ENCODE data around the gene METRN. TPM values are rescaled to one million over a fixed set of nuclear protein-coding genes. Genes with fewer than 3 reads are reported as not detected.
"Not testable (repeated sequence)": the region's sequence is repeated elsewhere in the genome, so short reads cannot be mapped to it uniquely, and the experiment has no call there.

Gene METRN
- total and polyA plus RNA-seq, 2 donors (not counting 1 experiment from before 2014, with no cell fraction given), result 6.9 to 10.4 TPM

DNA sequence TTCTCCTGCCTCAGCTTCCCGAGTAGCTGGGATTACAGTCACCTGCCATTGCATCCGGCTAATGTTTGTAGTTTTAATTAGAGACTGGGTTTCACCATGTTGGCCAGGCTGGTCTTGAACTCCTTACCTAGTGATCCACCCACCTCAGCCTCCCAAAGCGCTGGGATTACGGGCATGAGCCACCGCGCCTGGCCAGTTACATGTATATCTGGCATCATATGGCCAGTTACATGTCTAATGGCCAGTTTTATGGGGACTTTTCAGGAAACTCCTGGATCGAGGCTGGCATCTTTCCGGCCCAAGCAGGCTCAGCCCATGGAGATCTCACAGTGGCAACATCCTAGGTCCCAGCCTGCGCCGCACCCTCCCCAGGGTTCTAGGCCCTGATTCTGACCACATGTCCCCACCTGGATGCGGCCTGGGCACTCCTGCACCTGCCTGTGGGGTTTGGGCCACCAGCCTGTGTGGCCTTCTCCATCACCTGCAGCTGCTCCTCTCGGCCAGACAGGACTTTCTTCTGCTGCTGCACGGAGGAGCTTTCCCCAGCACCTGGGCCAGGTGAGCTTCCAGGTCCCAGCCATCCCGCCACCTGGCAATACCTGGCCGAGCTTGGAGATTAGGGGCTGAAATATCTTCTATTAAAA, 27.2 kb downstream of the METRN start:
- ATAC-seq (ENCODE audit: low read depth) (no peak), DNase-seq (no peak)
- ChIA-PET POLR2A (interaction anchor here (1.1 to 2.0 kb wide), 2 partner anchors 9 to 14 kb away, joined by 3 to 11 read pairs; no protein-coding TSS in a partner anchor), CTCF (interaction anchor here (0.6 to 5.9 kb wide), 5 partner anchors 12 to 45 kb away, joined by 3 to 31 read pairs (median 9); partner anchors contain the start of genes ANTKMT and METRN)
- WGBS (ENCODE audit: insufficient coverage), result 97% methylated on average over 13 of the region's 15 CpGs
- peak overlapping the region; percentile 78 for H3K27ac Mint-ChIP-seq
- intact Hi-C loops (cut with micrococcal nuclease), result loop anchor here (1.0 to 2.0 kb wide), 4 partner anchors 14 to 57 kb away; partner anchors contain the start of genes CHTF18, JMJD8 and RPUSD1
- Histone ChIP-seq H3K27me3 (replicated peaks in 1 of 4; ENCODE audit: control extremely low read depth in 1 of 4, control insufficient read depth in 3 of 4, insufficient read depth in 4 of 4, low read length in 3 of 4) (no peaks in the 10 kb centered on the region), H4K20me1 (ENCODE audit: control insufficient read depth, insufficient read depth, low read length, poor library complexity, severe bottlenecking) (peaks cover 9% of the 10 kb centered on the region), H3K9ac (ENCODE audit: low read length) (no peak overlapping the region), H3K4me1 (ENCODE audit: control insufficient read depth in 2 of 2, insufficient read depth in 2 of 2, low read length in 2 of 2) (peaks cover 20 to 34% of the 10 kb centered on the region in 2 donors), H3K27ac (ENCODE audit: low read length in 2 of 2) (no peak overlapping the region), H3K36me3 (replicated peaks in 1 of 2; ENCODE audit: control extremely low read depth in 1 of 2, control insufficient read depth in 1 of 2, extremely low read depth in 1 of 2, insufficient read depth in 2 of 2, low read length in 1 of 2) (peaks cover 0 to under 1% of the 10 kb centered on the region in 2 experiments), H2AFZ (ENCODE audit: insufficient read depth, low read depth, low read length, poor library complexity, severe bottlenecking) (no peak overlapping the region), H3K4me2 (replicated peaks; ENCODE audit: low read depth, low read length, poor library complexity, severe bottlenecking) (no peak overlapping the region), H3K4me3 (ENCODE audit: control extremely low read depth in 1 of 5, extremely low read depth in 1 of 5, insufficient read depth in 1 of 5, low read depth in 2 of 5, low read length in 4 of 5) (no peak overlapping the region), H3K79me2 (ENCODE audit: control insufficient read depth, insufficient read depth, low read length) (peaks cover 16% of the 10 kb centered on the region), H3K9me3 (ENCODE audit: control extremely low read depth in 1 of 3, control insufficient read depth in 2 of 3, insufficient read depth in 1 of 3, low read length in 2 of 3) (no peaks in the 10 kb centered on the region)
- no peak for TF ChIP-seq EZH2 (IDR thresholded peaks at IDR 0.05; ENCODE audit: borderline replicate concordance, insufficient read depth, low read depth, low read length, poor library complexity, severe bottlenecking)
- TF ChIP-seq, protein P1, sequence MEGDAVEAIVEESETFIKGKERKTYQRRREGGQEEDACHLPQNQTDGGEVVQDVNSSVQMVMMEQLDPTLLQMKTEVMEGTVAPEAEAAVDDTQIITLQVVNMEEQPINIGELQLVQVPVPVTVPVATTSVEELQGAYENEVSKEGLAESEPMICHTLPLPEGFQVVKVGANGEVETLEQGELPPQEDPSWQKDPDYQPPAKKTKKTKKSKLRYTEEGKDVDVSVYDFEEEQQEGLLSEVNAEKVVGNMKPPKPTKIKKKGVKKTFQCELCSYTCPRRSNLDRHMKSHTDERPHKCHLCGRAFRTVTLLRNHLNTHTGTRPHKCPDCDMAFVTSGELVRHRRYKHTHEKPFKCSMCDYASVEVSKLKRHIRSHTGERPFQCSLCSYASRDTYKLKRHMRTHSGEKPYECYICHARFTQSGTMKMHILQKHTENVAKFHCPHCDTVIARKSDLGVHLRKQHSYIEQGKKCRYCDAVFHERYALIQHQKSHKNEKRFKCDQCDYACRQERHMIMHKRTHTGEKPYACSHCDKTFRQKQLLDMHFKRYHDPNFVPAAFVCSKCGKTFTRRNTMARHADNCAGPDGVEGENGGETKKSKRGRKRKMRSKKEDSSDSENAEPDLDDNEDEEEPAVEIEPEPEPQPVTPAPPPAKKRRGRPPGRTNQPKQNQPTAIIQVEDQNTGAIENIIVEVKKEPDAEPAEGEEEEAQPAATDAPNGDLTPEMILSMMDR (IDR thresholded peaks at IDR 0.05), result no peak
- H3K27me3 Mint-ChIP-seq, result no peaks in the 10 kb centered on the region
- peak overlapping the region; percentile 41 for H3K4me3 Mint-ChIP-seq
- peaks cover 18% of the 10 kb centered on the region for H3K4me1 Mint-ChIP-seq
- H3K9me3 Mint-ChIP-seq (ENCODE audit: insufficient read depth), result no peaks in the 10 kb centered on the region

DNA sequence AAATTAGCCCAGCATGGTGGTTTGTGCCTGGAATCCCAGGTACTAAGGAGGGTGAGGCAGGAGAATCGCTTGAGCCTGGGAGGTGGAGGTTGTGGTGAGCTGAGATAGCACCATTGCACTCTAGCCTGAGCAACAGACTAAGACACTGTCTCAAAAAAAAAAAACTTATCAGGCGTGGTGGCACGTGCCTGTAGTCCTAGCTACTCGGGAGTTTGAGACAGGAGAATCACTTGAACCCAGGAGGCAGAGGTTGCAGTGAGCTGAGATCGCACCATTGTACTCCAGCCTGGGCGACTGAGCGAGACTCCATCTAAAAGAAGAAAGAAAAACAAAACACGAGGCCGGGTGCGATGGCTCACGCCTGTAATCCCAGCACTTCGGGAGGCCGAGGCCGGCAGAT, 28.0 kb downstream of the METRN start:
- Histone ChIP-seq H3K4me1 (ENCODE audit: control insufficient read depth in 2 of 2, insufficient read depth in 2 of 2, low read length in 2 of 2) (peaks cover 14 to 27% of the 10 kb centered on the region in 2 donors), H3K79me2 (ENCODE audit: control insufficient read depth, insufficient read depth, low read length) (peaks cover 16% of the 10 kb centered on the region)
- POLR2A ChIA-PET; H3K27ac Mint-ChIP-seq; H4K20me1 ChIP-seq (ENCODE audit: control insufficient read depth, insufficient read depth, low read length, poor library complexity, severe bottlenecking); H3K36me3 ChIP-seq (replicated peaks in 1 of 2; ENCODE audit: control extremely low read depth in 1 of 2, control insufficient read depth in 1 of 2, extremely low read depth in 1 of 2, insufficient read depth in 2 of 2, low read length in 1 of 2); intact Hi-C loops (cut with micrococcal nuclease); H3K9ac ChIP-seq (ENCODE audit: low read length); H3K9me3 ChIP-seq (ENCODE audit: control extremely low read depth in 1 of 3, control insufficient read depth in 2 of 3, insufficient read depth in 1 of 3, low read length in 2 of 3); H3K4me3 ChIP-seq (ENCODE audit: control extremely low read depth in 1 of 5, extremely low read depth in 1 of 5, insufficient read depth in 1 of 5, low read depth in 2 of 5, low read length in 4 of 5); H3K9me3 Mint-ChIP-seq (ENCODE audit: insufficient read depth); DNase-seq; ATAC-seq (ENCODE audit: low read depth); H3K27ac ChIP-seq (ENCODE audit: low read length in 2 of 2); H3K27me3 Mint-ChIP-seq; H3K27me3 ChIP-seq (replicated peaks in 1 of 4; ENCODE audit: control extremely low read depth in 1 of 4, control insufficient read depth in 3 of 4, insufficient read depth in 4 of 4, low read length in 3 of 4); H2AFZ ChIP-seq (ENCODE audit: insufficient read depth, low read depth, low read length, poor library complexity, severe bottlenecking); H3K4me2 ChIP-seq (replicated peaks; ENCODE audit: low read depth, low read length, poor library complexity, severe bottlenecking); H3K4me3 Mint-ChIP-seq: not testable (repeated sequence)
- peaks cover 12% of the 10 kb centered on the region for H3K4me1 Mint-ChIP-seq
- WGBS (ENCODE audit: insufficient coverage), result 92% methylated on average over 6 of the region's 14 CpGs
- CTCF ChIA-PET, result interaction anchor here (2.8 to 5.9 kb wide), 2 partner anchors 22 to 27 kb away, joined by 9 to 26 read pairs; partner anchors contain the start of genes ANTKMT and METRN
